HG03520 (cell line): ENCODE results near the gene ZNF710.

Experiments used
- ATAC-seq: cut with Tn5 transposase; IDR thresholded peaks from one replicate; pipeline ENCODE4 v1.9.1; 2021; ENCODE audit warnings: mild to moderate bottlenecking, moderate library complexity; ENCODE audit not compliant: unreplicated experiment

Gene ZNF710

GRCh38 chr15:90078965-90079364 is 77.8 kb downstream of the ZNF710 start:
- ATAC-seq = no peak

GRCh38 chr15:90079619-90080457 is 78.7 kb downstream of the ZNF710 start:
- no peak for ATAC-seq

- ATAC-seq = no peak
Observed at GRCh38 chr15:90080458-90080755, 79.3 kb downstream of the ZNF710 start.

DNA sequence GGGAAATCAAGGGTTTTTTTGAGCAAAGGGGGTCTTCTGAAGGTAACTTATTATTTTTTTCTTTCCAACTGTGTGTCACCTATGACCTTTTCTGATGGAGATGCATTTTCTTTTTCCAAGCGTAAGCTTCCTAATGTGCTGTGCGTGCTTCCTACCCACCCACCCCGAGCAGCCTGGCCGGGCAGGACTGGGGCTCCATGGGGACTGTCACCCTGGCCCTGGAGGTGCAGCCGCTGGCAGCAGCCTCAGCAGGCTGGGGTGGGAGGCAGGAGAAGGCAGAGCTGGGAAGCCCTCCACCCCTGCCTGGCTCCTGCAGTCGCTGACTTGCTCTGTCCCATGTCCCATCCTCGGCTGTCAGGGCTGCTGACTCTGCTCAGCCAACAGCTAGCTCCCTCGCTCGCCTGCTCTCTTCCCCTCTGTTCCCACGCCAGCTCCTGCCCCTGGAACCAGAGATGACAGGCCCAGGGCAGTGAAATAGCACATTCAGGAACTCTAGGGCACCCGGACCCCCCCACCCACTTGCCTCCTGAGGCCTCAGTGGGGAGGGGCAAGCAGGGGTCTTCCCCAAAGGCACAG is 79.8 kb downstream of the ZNF710 start:
- no peak for ATAC-seq

GRCh38 chr15:90082140-90082715 is 81.1 kb downstream of the ZNF710 start:
- ATAC-seq = no peak

GRCh38 chr15:90083419-90083818 is 82.3 kb downstream of the ZNF710 start:
- no peak for ATAC-seq

- no peak for ATAC-seq
Observed at GRCh38 chr15:90083954-90084607, 83.0 kb downstream of the ZNF710 start.

DNA sequence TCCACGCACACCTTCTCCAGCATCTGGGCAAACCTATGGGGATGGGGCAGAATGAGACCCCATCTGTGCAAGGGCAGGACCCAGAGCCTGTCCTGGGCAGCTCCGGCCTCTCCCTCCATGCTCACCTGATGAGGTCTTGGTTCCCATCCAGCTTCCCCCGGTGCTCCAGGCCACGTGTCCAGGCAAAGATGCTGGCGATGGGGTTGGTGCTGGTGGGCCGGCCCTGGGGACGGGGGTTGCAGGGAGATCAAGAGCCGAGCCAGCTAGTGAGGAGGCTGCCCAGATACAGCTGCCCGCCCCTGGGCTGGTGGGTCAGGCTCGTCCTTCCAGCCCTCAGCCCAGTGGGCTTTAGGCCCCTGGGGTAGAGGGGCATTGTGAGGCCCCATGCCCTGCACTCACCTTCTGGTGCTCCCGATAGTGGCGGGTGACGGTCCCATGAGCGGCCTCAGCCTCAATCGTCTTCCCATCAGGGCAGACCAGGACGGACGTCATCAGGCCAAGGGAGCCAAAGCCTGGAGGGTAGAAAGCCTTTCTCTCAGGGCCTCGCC is 83.8 kb downstream of the ZNF710 start:
- no peak for ATAC-seq

GRCh38 chr15:90085565-90085964 is 84.4 kb downstream of the ZNF710 start:
- no peak for ATAC-seq

DNA sequence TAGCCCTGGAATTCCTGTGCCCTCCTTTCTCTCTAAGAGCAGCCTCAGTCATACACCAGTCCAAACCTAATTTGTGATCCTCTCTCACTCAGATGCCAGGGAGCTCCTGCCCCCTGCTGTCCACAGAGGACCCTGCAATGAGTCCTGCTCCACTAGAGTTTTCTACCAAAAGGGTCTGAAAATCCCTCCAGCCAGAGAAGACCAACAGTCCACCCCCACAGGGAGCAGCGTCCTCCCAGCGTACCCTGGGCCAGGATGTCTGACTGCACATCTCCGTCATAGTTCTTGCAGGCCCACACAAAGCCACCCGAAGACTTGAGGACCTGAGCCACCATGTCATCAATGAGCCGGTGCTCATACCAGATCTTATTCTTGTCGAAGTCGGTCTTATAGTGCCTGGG is 85.7 kb downstream of the ZNF710 start:
- no peak for ATAC-seq

DNA sequence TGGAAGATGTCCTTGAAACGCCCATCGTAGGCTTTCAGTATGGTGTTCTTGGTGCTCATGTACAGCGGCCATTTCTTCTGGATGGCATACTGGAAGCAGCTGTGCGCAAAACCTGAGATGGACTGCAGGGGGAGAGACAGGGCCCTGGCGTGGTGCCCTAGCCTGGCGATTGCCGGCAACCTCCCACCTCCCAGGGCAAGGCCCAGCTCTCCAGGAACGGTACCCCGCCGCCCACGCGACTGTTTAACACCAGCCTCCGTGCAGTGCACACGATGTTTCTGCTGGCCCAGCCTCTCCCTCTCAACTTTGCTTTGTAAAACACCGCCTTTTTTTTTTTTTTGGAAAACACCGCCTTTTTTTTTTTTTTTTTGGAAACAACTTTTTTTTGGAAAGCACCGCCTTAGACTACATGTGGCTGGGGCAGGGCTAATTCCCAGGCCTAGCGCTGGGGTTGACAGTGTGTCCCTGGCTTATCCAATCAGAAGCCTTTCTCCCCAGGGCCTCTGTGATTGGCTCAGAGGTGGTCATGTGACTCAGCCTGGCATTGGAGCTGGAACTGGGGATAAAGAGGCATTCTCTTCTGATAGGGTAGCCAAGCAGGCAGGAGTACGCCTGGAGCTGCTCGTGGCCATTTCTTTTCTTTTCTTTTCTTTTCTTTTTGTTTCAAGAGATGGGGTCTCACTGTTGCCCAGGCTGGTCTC is 86.5 kb downstream of the ZNF710 start:
- ATAC-seq = no peak

DNA sequence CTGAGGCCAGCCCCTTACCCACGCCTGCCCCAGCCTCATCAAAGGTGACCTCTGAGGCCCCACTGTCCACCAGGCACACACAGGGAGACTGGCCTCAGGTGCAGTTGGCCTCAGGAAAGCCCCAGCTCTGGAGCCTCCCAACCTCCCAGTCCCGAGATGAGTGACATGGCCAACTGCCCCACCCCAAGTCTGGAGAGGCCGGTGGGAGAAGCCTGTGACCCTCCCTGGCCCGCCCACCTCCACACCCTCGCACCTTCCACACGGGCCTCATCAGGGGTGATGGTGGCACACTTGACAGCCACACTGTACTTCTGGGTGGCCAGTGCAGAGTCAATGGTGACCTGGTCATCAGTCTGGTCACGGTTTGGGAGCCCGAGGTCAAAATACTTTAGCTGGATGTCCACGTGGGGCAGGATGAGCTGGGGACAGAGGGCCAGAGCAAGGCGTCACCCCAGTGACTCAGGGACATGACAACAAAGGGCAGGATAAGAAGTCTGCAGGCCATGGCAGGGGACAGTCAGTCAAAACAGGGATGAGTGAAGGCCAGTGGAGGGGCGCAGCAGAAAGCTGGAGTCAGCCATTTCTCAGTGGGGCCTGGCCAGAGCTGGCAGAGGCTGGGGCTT is 89.2 kb downstream of the ZNF710 start:
- no peak for ATAC-seq

DNA sequence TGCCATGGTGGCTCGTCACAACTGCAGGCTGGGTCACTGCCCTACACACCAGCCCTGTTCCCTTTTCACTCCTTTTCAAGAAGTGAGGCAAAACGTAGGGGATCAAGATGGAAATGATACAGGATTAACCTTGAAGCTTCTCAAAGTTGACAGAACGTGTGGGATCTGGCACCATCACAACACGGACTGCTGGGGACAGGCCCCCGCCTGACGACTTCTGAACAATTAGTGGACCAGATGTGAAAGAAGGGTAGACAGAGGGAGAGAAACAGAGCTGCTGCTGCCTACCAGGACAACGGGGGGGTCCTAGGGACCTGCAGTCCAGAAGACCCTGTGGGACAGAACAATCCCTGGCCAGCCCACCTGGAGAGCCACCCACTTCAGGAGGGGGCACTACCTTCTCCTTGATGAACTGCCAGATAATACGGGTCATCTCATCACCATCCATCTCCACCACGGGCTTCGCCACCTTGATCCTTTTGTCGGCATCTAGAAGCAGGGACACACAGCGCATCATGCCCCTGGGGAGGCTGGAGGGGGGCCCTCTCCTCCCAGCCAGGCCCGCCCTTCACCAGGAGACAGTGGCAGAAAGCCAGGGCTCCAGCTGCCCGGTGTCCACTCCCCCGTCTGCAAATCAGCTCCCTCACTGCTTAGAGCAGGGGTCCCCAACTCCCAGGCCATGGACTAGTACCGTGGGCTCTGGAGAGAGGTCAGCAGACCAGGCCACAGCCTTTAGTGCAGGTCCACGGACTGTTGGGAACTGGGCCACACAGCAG is 90.2 kb downstream of the ZNF710 start:
- ATAC-seq = no peak

GRCh38 chr15:90095521-90095959 is 94.4 kb downstream of the ZNF710 start:
- ATAC-seq = no peak

DNA sequence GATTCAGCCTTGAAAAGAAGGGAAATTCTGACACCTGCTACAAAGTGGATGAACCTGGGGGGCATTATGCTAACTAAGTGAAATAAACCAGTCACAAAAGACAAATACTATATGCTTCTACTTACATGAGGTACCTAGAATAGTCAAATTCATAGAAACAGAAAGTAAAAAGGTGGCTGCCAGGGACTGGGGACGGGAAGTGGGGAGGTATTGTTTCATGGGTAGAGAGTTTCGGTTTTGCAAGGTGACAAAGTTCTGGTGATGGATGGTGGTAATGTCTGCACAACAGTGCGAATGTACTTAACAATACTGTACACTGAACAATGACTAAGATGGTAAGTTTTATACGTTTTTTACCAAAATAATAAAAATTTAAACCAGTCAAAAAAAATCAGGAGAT is 96.4 kb downstream of the ZNF710 start:
- ATAC-seq = peak; percentile 48

DNA sequence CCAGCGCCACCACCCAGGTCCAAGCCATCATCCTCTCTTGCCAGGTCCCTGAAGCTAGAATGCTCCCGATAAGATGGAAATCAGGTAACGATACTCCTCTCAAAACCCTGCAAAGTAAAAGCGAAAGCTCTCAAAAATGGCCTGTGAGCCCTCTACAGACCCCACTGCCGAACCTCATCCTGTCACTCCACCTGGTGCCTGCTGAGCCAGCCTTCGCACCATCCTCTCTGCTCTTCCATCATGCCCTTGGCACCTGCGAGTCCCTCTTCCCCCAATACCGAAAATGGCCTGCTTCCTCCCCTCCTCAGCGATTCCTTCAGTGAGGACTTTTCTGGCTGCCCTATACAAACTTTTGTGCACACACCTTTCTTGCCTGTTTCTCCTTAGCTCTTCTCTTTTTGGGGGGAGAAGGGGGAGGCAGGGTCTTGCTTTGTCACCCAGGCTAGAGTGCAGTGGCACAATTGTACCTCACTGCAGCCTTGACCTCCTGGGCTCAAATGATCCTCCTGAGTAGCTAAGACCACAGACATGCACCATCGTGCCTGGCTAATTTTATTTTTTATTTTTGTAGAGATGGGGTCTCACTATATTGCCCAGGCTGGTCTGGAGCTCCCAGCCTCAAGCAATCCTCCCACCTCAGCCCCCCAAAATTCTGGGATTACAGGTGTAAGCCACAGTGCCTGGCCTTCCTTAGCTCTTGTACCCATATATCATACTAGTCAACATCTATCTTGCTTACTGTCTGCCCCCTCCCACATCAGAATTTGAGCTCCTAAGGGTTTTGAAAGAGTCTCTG is 98.1 kb downstream of the ZNF710 start:
- ATAC-seq = no peak

- no peak for ATAC-seq
Observed at GRCh38 chr15:90099868-90100831, 99.0 kb downstream of the ZNF710 start.
